WERI-Rb-1 (cell line): ENCODE data around the gene FARS2.

Source experiments
- DNase-seq: peaks from one replicate; pipeline ENCODE4 v3.0.0-alpha.2; 2020
- H3K27ac ChIP-seq: fragments of 250-450 bp; sonication (Bioruptor Pico); 2 replicates; pipeline ENCODE4 v1.5.1; 2020; ENCODE audit warnings: mild to moderate bottlenecking, moderate library complexity
- H3K27me3 ChIP-seq: fragments of 250-450 bp; sonication (Bioruptor Pico); 2 replicates; pipeline ENCODE4 v1.5.1; 2021; ENCODE audit warnings: mild to moderate bottlenecking, low read depth, moderate library complexity; ENCODE audit not compliant: insufficient read depth, severe bottlenecking
- H3K36me3 ChIP-seq: fragments of 250-450 bp; sonication (Bioruptor Pico); 2 replicates; pipeline ENCODE4 v1.5.1; 2020; ENCODE audit warnings: mild to moderate bottlenecking, moderate library complexity
- H3K4me3 ChIP-seq: 2 replicates; pipeline ENCODE4 v1.5.1; 2011; ENCODE audit warnings: low read depth, mild to moderate bottlenecking, control low read depth, low read length
- H3K9me3 ChIP-seq: fragments of 250-450 bp; sonication (Bioruptor Pico); 2 replicates; pipeline ENCODE4 v1.5.1; 2021; ENCODE audit warnings: mild to moderate bottlenecking, moderate library complexity; ENCODE audit not compliant: severe bottlenecking
- TF ChIP-seq, protein P1 (sequence below): IDR thresholded peaks from 2 replicates; pipeline ENCODE4 v1.5.1; 2011; ENCODE audit warnings: low read depth, mild to moderate bottlenecking, control low read depth, inconsistent platforms, low read length

Gene FARS2

DNA sequence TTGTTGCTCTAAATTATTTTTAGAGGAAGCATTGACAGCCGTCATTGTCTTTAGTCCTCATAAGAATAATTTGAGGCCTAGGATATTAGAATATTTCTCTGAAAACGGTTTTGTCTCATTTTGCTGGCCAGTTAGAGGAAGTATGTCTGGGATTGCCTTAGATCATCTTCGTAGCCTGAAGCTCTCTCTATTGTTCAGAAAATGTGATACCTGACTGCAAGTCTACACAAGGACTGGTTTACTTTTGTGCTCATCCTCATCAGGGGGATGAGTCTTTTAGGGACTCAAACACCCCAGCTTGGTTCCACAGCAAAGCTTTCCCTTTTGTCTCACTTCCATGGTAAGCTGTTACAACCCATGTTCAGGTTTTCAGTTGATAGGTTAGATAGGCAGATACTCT is 141.8 kb downstream of the FARS2 start:
- Histone ChIP-seq H3K27ac (no peak overlapping the region), H3K27me3 (no peaks in the 10 kb centered on the region), H3K36me3 (no peaks in the 10 kb centered on the region), H3K9me3 (no peaks in the 10 kb centered on the region), H3K4me3 (no peak overlapping the region)
- TF ChIP-seq, protein P1, sequence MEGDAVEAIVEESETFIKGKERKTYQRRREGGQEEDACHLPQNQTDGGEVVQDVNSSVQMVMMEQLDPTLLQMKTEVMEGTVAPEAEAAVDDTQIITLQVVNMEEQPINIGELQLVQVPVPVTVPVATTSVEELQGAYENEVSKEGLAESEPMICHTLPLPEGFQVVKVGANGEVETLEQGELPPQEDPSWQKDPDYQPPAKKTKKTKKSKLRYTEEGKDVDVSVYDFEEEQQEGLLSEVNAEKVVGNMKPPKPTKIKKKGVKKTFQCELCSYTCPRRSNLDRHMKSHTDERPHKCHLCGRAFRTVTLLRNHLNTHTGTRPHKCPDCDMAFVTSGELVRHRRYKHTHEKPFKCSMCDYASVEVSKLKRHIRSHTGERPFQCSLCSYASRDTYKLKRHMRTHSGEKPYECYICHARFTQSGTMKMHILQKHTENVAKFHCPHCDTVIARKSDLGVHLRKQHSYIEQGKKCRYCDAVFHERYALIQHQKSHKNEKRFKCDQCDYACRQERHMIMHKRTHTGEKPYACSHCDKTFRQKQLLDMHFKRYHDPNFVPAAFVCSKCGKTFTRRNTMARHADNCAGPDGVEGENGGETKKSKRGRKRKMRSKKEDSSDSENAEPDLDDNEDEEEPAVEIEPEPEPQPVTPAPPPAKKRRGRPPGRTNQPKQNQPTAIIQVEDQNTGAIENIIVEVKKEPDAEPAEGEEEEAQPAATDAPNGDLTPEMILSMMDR: no peak
- DNase-seq: no peak

DNA sequence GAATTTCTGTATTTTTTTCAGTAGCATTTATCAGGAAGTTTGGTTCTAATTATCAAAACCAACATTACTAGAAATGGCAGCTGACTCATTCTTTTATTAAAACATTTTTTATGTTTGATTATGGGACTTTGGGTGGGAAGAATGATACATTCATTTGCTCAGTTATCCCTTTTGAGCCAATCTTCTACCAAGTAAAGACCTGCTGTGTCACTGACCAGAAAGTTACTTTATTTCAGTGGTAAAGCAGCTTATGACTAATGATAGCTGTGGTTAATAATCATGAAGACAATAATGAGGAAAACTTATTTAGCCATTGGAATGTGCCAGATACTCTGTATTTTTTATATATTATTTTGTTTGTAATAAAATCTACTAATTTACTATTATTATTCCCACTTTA is 142.3 kb downstream of the FARS2 start:
- Histone ChIP-seq H3K36me3 (no peaks in the 10 kb centered on the region), H3K27ac (no peak overlapping the region), H3K27me3 (no peaks in the 10 kb centered on the region), H3K9me3 (no peaks in the 10 kb centered on the region), H3K4me3 (no peak overlapping the region)
- TF ChIP-seq, protein P1: no peak
- no peak for DNase-seq

DNA sequence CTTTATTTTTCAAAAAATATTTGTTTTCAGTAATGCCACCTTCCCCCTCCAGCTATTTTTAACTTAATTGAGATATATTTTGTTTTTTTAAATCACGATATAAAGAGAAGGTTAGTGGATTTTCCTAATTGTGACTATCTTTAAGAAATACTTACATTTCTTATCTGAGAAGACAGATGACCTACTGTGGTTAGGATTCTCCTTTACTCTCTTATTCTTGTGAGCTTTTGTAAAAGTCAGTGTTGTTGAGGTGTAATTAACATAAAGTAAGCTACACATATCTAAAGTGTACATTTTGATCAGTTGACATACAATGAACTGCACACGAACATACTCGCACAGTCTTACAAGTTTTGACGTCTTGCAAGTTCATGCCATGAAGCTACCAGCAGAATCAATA is 144.7 kb downstream of the FARS2 start:
- TF ChIP-seq, protein P1: no peak
- H3K9me3 ChIP-seq: no peaks in the 10 kb centered on the region

DNA sequence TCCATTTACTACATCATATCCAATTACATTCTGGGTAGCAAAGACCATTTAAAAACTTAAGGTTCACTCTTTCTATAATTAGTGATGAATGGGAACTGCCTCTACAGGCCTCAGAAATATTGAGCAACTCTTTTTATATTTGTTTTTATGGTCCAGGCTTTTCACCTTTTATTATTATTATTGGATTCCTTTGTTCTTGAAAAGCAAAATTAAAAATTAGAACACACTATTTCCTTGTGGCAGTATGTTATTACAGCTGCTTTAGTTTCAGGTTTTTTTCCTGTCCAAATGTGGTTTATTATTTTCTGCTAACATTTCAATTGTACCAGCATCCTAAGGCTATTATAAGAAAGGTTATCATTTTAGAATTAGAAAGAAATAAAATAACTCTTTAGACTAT is 150.1 kb downstream of the FARS2 start:
- H3K27me3 ChIP-seq: no peaks in the 10 kb centered on the region
- H3K36me3 ChIP-seq: no peaks in the 10 kb centered on the region
- DNase-seq: no peak
- H3K9me3 ChIP-seq: no peaks in the 10 kb centered on the region
- TF ChIP-seq, protein P1: no peak
- no peak overlapping the region for H3K4me3 ChIP-seq
- no peak overlapping the region for H3K27ac ChIP-seq

More for the DNA sequence above, 144.7 kb downstream of the FARS2 start:
- no peaks in the 10 kb centered on the region for H3K27me3 ChIP-seq
- H3K36me3 ChIP-seq: no peaks in the 10 kb centered on the region
- no peak overlapping the region for H3K27ac ChIP-seq
- no peak overlapping the region for H3K4me3 ChIP-seq
- DNase-seq: no peak

DNA sequence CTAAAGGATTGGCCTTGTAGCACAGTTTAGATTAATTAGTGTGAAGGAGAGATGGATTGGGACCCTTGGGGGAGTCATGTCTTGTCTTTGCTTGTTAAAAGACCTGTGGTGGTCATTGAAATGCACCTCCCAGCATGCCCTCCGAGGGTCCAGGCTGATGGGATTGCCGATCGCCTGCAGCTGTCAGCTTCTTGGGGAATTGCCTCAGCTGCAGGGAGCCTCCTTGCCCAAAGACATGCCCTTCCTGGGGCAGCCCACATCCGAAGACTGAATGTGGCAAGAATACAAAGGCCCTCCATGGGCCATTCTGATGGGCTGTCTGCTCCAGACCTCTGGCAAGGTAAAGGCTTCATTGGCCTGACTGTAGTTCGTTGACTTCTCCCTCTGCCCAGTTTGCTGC is 150.7 kb downstream of the FARS2 start:
- no peaks in the 10 kb centered on the region for H3K9me3 ChIP-seq
- DNase-seq: no peak
- TF ChIP-seq, protein P1: no peak
- H3K27me3 ChIP-seq: no peaks in the 10 kb centered on the region
- H3K4me3 ChIP-seq: no peak overlapping the region
- H3K36me3 ChIP-seq: no peaks in the 10 kb centered on the region
- no peak overlapping the region for H3K27ac ChIP-seq

DNA sequence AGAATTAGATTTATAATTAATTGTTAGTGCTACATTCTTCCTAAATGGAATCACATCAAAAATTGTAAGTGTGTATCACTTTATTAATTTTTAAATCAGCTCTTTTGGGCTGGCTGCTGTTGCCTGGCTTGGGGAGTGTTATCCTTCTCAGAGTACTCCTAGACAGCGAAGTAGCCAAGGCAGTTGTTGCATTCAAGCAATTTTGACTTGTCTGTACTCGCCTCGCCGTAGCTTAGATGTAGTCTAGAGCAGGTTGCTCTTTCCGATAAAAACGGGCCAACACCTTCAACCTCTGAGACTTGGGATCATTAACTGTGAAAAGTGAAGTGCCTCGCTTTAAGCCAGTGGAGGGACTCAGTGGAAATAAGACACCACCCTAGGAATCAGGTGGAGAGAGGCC is 151.3 kb downstream of the FARS2 start:
- Histone ChIP-seq H3K4me3 (no peak overlapping the region), H3K27ac (no peak overlapping the region), H3K9me3 (no peaks in the 10 kb centered on the region), H3K27me3 (no peaks in the 10 kb centered on the region), H3K36me3 (no peaks in the 10 kb centered on the region)
- TF ChIP-seq, protein P1: no peak
- DNase-seq: no peak
